Neural progenitor cell (in vitro differentiated cells): ENCODE data around the gene OPA1. TPM values are rescaled to one million over a fixed set of nuclear protein-coding genes. Genes with fewer than 3 reads are reported as not detected.

ENCODE experiments used
- DNase-seq: peaks from one replicate; pipeline ENCODE4 v3.0.0-alpha.2; 2016; ENCODE audit warnings: low spot score
- H2AFZ ChIP-seq: fragments of 200-600 bp; sonication (generic); replicated peaks from 2 replicates; pipeline ENCODE4 v1.6.1; 2016; ENCODE audit warnings: antibody characterized with exemption
- H3F3A ChIP-seq: fragments of 200-600 bp; sonication (generic); 2 replicates; pipeline ENCODE4 v1.6.1; 2016; ENCODE audit warnings: antibody characterized with exemption, low read depth
- H3K27ac ChIP-seq: fragments of 200-600 bp; sonication (generic); 2 replicates; pipeline ENCODE4 v1.5.1; 2016; ENCODE audit warnings: mild to moderate bottlenecking
- H3K27me3 ChIP-seq: fragments of 200-600 bp; sonication (generic); 2 replicates; pipeline ENCODE4 v1.6.1; 2016; ENCODE audit warnings: mild to moderate bottlenecking, moderate library complexity
- H3K36me3 ChIP-seq: fragments of 200-600 bp; sonication (generic); 2 replicates; pipeline ENCODE4 v1.5.1; 2016
- H3K4me1 ChIP-seq: fragments of 200-600 bp; sonication (generic); 2 replicates; pipeline ENCODE4 v1.6.1; 2016; ENCODE audit warnings: mixed run types
- H3K4me2 ChIP-seq: fragments of 200-600 bp; sonication (generic); 2 replicates; pipeline ENCODE4 v1.6.1; 2016
- H3K4me3 ChIP-seq: fragments of 200-600 bp; sonication (generic); 2 replicates; pipeline ENCODE4 v1.5.1; 2016
- H3K79me2 ChIP-seq: fragments of 200-600 bp; sonication (generic); 2 replicates; pipeline ENCODE4 v1.6.1; 2016; ENCODE audit warnings: low read depth
- H3K9ac ChIP-seq: fragments of 200-600 bp; sonication (generic); 2 replicates; pipeline ENCODE4 v1.6.1; 2016
- H3K9me3 ChIP-seq: fragments of 200-600 bp; sonication (generic); 2 replicates; pipeline ENCODE4 v1.5.1; 2016; ENCODE audit warnings: low read depth
- H4K20me1 ChIP-seq: fragments of 200-600 bp; sonication (generic); 2 replicates; pipeline ENCODE4 v1.6.1; 2016; ENCODE audit warnings: low read depth
- H3K27ac Mint-ChIP-seq: 3 replicates; pipeline ENCODE4 v1.8.0; 2021; ENCODE audit warnings: mixed read lengths
- H3K27me3 Mint-ChIP-seq: 2 replicates; pipeline ENCODE4 v1.8.0; 2022; ENCODE audit warnings: low read depth, mild to moderate bottlenecking, inconsistent platforms, moderate library complexity, mixed read lengths; ENCODE audit not compliant: insufficient read depth
- H3K36me3 Mint-ChIP-seq: 3 replicates; pipeline ENCODE4 v1.8.0; 2021; ENCODE audit warnings: mixed read lengths
- H3K4me1 Mint-ChIP-seq: 3 replicates; pipeline ENCODE4 v1.8.0; 2021; ENCODE audit warnings: mixed read lengths
- H3K4me3 Mint-ChIP-seq: 3 replicates; pipeline ENCODE4 v1.8.0; 2021; ENCODE audit warnings: mild to moderate bottlenecking, moderate library complexity, mixed read lengths
- H3K9me3 Mint-ChIP-seq: 3 replicates; pipeline ENCODE4 v1.8.0; 2020; ENCODE audit warnings: mixed read lengths
- CTCF ChIP-seq: fragments of 200-600 bp; sonication (generic); IDR thresholded peaks from 2 replicates; pipeline ENCODE4 v1.5.1; 2017; ENCODE audit warnings: antibody characterized with exemption, mild to moderate bottlenecking
- EZH2 ChIP-seq: fragments of 200-600 bp; sonication (generic); IDR thresholded peaks from 2 replicates; pipeline ENCODE4 v1.6.1; 2017; ENCODE audit warnings: antibody characterized with exemption, mild to moderate bottlenecking, moderate library complexity
- EZH2phosphoT487 ChIP-seq: fragments of 200-600 bp; sonication (generic); IDR thresholded peaks from 2 replicates; pipeline ENCODE4 v1.6.1; 2017; ENCODE audit warnings: antibody characterized with exemption
- total RNA-seq: library from RNA; depleted of rRNA; stranded (reverse); fragments of >200 nt; gene quantifications from 2 replicates; pipeline ENCODE4 v1.2.3, GENCODE V29; 2015; ENCODE audit warnings: low replicate concordance

OPA1 gene
- total RNA-seq, 1 donor from 2014 or later, result 125 TPM

- Histone ChIP-seq H3K9me3 (no peaks in the 10 kb centered on the region), H3K9ac (no peak overlapping the region), H3K27ac (no peak overlapping the region), H3K27me3 (no peaks in the 10 kb centered on the region), H3F3A (peaks cover 41% of the 10 kb centered on the region), H3K4me1 (peaks cover 42% of the 10 kb centered on the region), H3K4me2 (no peak overlapping the region), H3K79me2 (no peaks in the 10 kb centered on the region), H3K36me3 (no peaks in the 10 kb centered on the region), H3K4me3 (no peak overlapping the region), H2AFZ (no peak overlapping the region), H4K20me1 (no peaks in the 10 kb centered on the region)
- DNase-seq, result no peak
- Mint-ChIP-seq H3K4me1 (peaks cover 51% of the 10 kb centered on the region), H3K36me3 (no peaks in the 10 kb centered on the region), H3K9me3 (no peaks in the 10 kb centered on the region), H3K27ac (no peak overlapping the region), H3K27me3 (peaks cover 37% of the 10 kb centered on the region), H3K4me3 (no peak overlapping the region)
- TF ChIP-seq EZH2phosphoT487 (no peak), EZH2 (no peak), CTCF (no peak)
Observed at GRCh38 chr3:193734737-193735366, 141.8 kb downstream of the OPA1 start.

- TF ChIP-seq EZH2phosphoT487, result no peak
- TF ChIP-seq EZH2, result no peak
- TF ChIP-seq CTCF, result no peak
- no peak for DNase-seq
- Histone ChIP-seq H3K4me2 (no peak overlapping the region), H3K27ac (no peak overlapping the region), H3K9me3 (no peaks in the 10 kb centered on the region), H3K4me1 (peaks cover 32% of the 10 kb centered on the region), H4K20me1 (no peaks in the 10 kb centered on the region), H3K79me2 (no peaks in the 10 kb centered on the region), H2AFZ (no peak overlapping the region), H3K9ac (no peak overlapping the region), H3K36me3 (no peaks in the 10 kb centered on the region), H3K4me3 (no peak overlapping the region), H3F3A (peaks cover 33% of the 10 kb centered on the region), H3K27me3 (no peaks in the 10 kb centered on the region)
- no peaks in the 10 kb centered on the region for H3K9me3 Mint-ChIP-seq
- H3K4me1 Mint-ChIP-seq, result peaks cover 44% of the 10 kb centered on the region
- no peak overlapping the region for H3K4me3 Mint-ChIP-seq
- H3K27ac Mint-ChIP-seq, result no peak overlapping the region
- peaks cover 40% of the 10 kb centered on the region for H3K27me3 Mint-ChIP-seq
- no peaks in the 10 kb centered on the region for H3K36me3 Mint-ChIP-seq
Observed at GRCh38 chr3:193735850-193736249, 142.8 kb downstream of the OPA1 start.

GRCh38 chr3:193736616-193737015, 143.6 kb downstream of the OPA1 start:
- H3K4me1 Mint-ChIP-seq, result peaks cover 38% of the 10 kb centered on the region
- peaks cover 24% of the 10 kb centered on the region for H3K4me1 ChIP-seq
- H3K4me3 Mint-ChIP-seq, result no peak overlapping the region
- H3K4me2 ChIP-seq, result peak overlapping the region; percentile 48
- peaks cover 40% of the 10 kb centered on the region for H3K27me3 Mint-ChIP-seq
- H3F3A ChIP-seq, result peaks cover 26% of the 10 kb centered on the region
- no peaks in the 10 kb centered on the region for H3K36me3 ChIP-seq
- no peaks in the 10 kb centered on the region for H3K27me3 ChIP-seq
- no peak overlapping the region for H3K27ac Mint-ChIP-seq
- no peaks in the 10 kb centered on the region for H3K79me2 ChIP-seq
- no peak for TF ChIP-seq EZH2phosphoT487
- no peak for TF ChIP-seq CTCF
- no peak for TF ChIP-seq EZH2
- peak overlapping the region; percentile 15 for H3K27ac ChIP-seq
- H3K9me3 ChIP-seq, result no peaks in the 10 kb centered on the region
- no peaks in the 10 kb centered on the region for H3K9me3 Mint-ChIP-seq
- DNase-seq, result peak; percentile 9
- no peak overlapping the region for H2AFZ ChIP-seq
- H4K20me1 ChIP-seq, result no peaks in the 10 kb centered on the region
- no peaks in the 10 kb centered on the region for H3K36me3 Mint-ChIP-seq
- H3K9ac ChIP-seq, result no peak overlapping the region
- no peak overlapping the region for H3K4me3 ChIP-seq
